IMR-90 (cell line): ENCODE measurements around the gene CXCR6. TPM values are rescaled to one million over a fixed set of nuclear protein-coding genes. Genes with fewer than 3 reads are reported as not detected.

ENCODE experiments used
- ATAC-seq: fragments of 200-7000 bp; cut with Tn5 transposase; 2 replicates; pipeline ENCODE4 v1.9.1; 2020; ENCODE audit warnings: low read depth, mild to moderate bottlenecking, moderate library complexity
- BruUV-seq: library from RNA; stranded (reverse); fragments of 400-500 nt; replicated peaks from 2 replicates; lab custom pipeline; 2021; lab: Mats Ljungman, UMichigan
- CTCF ChIA-PET: fragments of 300-600 bp; formaldehyde crosslinking; extraction: SDS; loops from one replicate; lab custom pipeline; 2021; ENCODE audit warnings: antibody characterized with exemption; lab: Yijun Ruan, JAX
- POLR2A ChIA-PET: fragments of 300-600 bp; sonication (Branson Sonifier 250); formaldehyde crosslinking; loops from one replicate; lab custom pipeline; 2022; ENCODE audit warnings: antibody characterized with exemption; ENCODE audit not compliant: unreplicated experiment; lab: Charles Lee
- DNase-seq: peaks from one replicate; pipeline ENCODE4 v3.0.0; 2013
- H2AFZ ChIP-seq: replicated peaks from 2 replicates; pipeline ENCODE3; 2013; ENCODE audit warnings: low read length, mild to moderate bottlenecking; ENCODE audit not compliant: poor library complexity
- H2AK5ac ChIP-seq: 2 replicates; pipeline ENCODE4 v1.6.1; 2013; ENCODE audit warnings: low read depth, low read length, inconsistent platforms
- H2AK9ac ChIP-seq: replicated peaks from 2 replicates; pipeline ENCODE3; 2013; ENCODE audit warnings: mild to moderate bottlenecking, low read depth, low read length, moderate library complexity; ENCODE audit not compliant: poor library complexity
- H2BK120ac ChIP-seq: 2 replicates; pipeline ENCODE4 v1.6.1; 2013; ENCODE audit warnings: low read depth, low read length, inconsistent platforms
- H2BK15ac ChIP-seq: 3 replicates; pipeline ENCODE4 v1.6.1; 2013; ENCODE audit warnings: low read depth, low read length, inconsistent platforms
- H2BK20ac ChIP-seq: 2 replicates; pipeline ENCODE4 v1.6.1; 2013; ENCODE audit warnings: low read depth, mild to moderate bottlenecking, inconsistent platforms, low read length, moderate library complexity
- H2BK5ac ChIP-seq: 2 replicates; pipeline ENCODE4 v1.6.1; 2013; ENCODE audit warnings: mild to moderate bottlenecking, low read depth, low read length, inconsistent platforms; ENCODE audit not compliant: poor library complexity, severe bottlenecking
- H3K14ac ChIP-seq: replicated peaks from 2 replicates; pipeline ENCODE4 v1.6.1; 2013; ENCODE audit warnings: low read depth, low read length, inconsistent platforms
- H3K18ac ChIP-seq: 2 replicates; pipeline ENCODE4 v1.6.1; 2013; ENCODE audit warnings: low read depth, low read length, control low read depth
- H3K23ac ChIP-seq: 2 replicates; pipeline ENCODE4 v1.6.1; 2013; ENCODE audit warnings: low read depth, low read length, inconsistent platforms
- H3K27ac ChIP-seq: 2 replicates; pipeline ENCODE4 v1.5.1; 2013; ENCODE audit warnings: mild to moderate bottlenecking, control low read depth, low read length; ENCODE audit not compliant: insufficient read depth
- H3K27me3 ChIP-seq: 2 replicates; pipeline ENCODE4 v1.6.1; 2013; ENCODE audit warnings: low read length; ENCODE audit not compliant: control insufficient read depth, insufficient read depth
- H3K36me3 ChIP-seq: 2 replicates; pipeline ENCODE4 v1.6.1; 2013; ENCODE audit warnings: low read length, mixed read lengths; ENCODE audit not compliant: control insufficient read depth, insufficient read depth
- H3K4ac ChIP-seq: 2 replicates; pipeline ENCODE4 v1.6.1; 2013; ENCODE audit warnings: low read depth, low read length, inconsistent platforms
- H3K4me1 ChIP-seq: 2 replicates; pipeline ENCODE4 v1.6.1; 2013; ENCODE audit warnings: low read length, mixed read lengths; ENCODE audit not compliant: control insufficient read depth, insufficient read depth
- H3K4me2 ChIP-seq: 2 replicates; pipeline ENCODE4 v1.6.1; 2013; ENCODE audit warnings: low read depth, mild to moderate bottlenecking, control low read depth, low read length, moderate library complexity
- H3K4me3 ChIP-seq: 2 replicates; pipeline ENCODE4 v1.5.1; 2013; ENCODE audit warnings: low read depth, mild to moderate bottlenecking, control low read depth, low read length, moderate library complexity; ENCODE audit not compliant: insufficient read depth
- H3K56ac ChIP-seq: 2 replicates; pipeline ENCODE4 v1.6.1; 2013; ENCODE audit warnings: low read length, inconsistent platforms; ENCODE audit not compliant: insufficient read depth; ENCODE audit errors: extremely low read depth
- H3K79me1 ChIP-seq, 2 experiments: 2 replicates each; pipeline ENCODE4 v1.6.1; 2013; ENCODE audit warnings: low read length in 2 of 2, inconsistent platforms in 1 of 2, low read depth in 1 of 2
- H3K9ac ChIP-seq: 2 replicates; pipeline ENCODE4 v1.6.1; 2013; ENCODE audit warnings: low read depth, low read length, control low read depth
- H3K9me1 ChIP-seq: 2 replicates; pipeline ENCODE4 v1.6.1; 2013; ENCODE audit warnings: low read length, inconsistent platforms; ENCODE audit not compliant: insufficient read depth
- H3K9me3 ChIP-seq: 2 replicates; pipeline ENCODE4 v1.6.1; 2013; ENCODE audit warnings: low read length; ENCODE audit not compliant: control insufficient read depth, insufficient read depth
- H4K20me1 ChIP-seq: 2 replicates; pipeline ENCODE4 v1.6.1; 2013; ENCODE audit warnings: low read length, inconsistent platforms; ENCODE audit not compliant: insufficient read depth
- H4K5ac ChIP-seq: 2 replicates; pipeline ENCODE4 v1.6.1; 2013; ENCODE audit warnings: mild to moderate bottlenecking, low read depth, low read length, control low read depth
- H4K8ac ChIP-seq, 2 experiments: 2 replicates each; pipeline ENCODE4 v1.6.1; 2013; ENCODE audit warnings: low read depth in 2 of 2, low read length in 2 of 2, control low read depth in 1 of 2, inconsistent platforms in 1 of 2
- H4K91ac ChIP-seq: 2 replicates; pipeline ENCODE4 v1.6.1; 2013; ENCODE audit warnings: low read depth, low read length, inconsistent platforms; ENCODE audit not compliant: insufficient read depth
- BHLHE40 ChIP-seq: fragments of 150-350 bp; IDR thresholded peaks from 2 replicates; pipeline ENCODE4 v1.6.1; 2016; ENCODE audit warnings: mild to moderate bottlenecking, low read depth, low read length
- CEBPB ChIP-seq: IDR thresholded peaks from 2 replicates; pipeline ENCODE4 v1.6.1; 2012; ENCODE audit warnings: low read depth, low read length, improper control_type of control experiment
- CHD1 ChIP-seq: IDR thresholded peaks from 2 replicates; pipeline ENCODE4 v1.6.1; 2012; ENCODE audit warnings: low read depth, low read length, improper control_type of control experiment
- ELK1 ChIP-seq: fragments of 150-350 bp; IDR thresholded peaks from 2 replicates; pipeline ENCODE4 v1.6.1; 2016; ENCODE audit warnings: low read depth, mild to moderate bottlenecking, low read length, moderate library complexity, borderline replicate concordance
- FOS ChIP-seq: fragments of 150-350 bp; IDR thresholded peaks from 2 replicates; pipeline ENCODE4 v1.6.1; 2016; ENCODE audit warnings: low read depth, low read length
- MAZ ChIP-seq: IDR thresholded peaks from 2 replicates; pipeline ENCODE4 v1.6.1; 2012; ENCODE audit warnings: low read depth, mild to moderate bottlenecking, low read length, improper control_type of control experiment, moderate library complexity, borderline replicate concordance
- MXI1 ChIP-seq: IDR thresholded peaks from 2 replicates; pipeline ENCODE4 v1.6.1; 2012; ENCODE audit warnings: low read depth, mild to moderate bottlenecking, low read length, moderate library complexity, borderline replicate concordance
- NFE2L2 ChIP-seq: fragments of 150-350 bp; IDR thresholded peaks from 2 replicates; pipeline ENCODE4 v1.6.1; 2016; ENCODE audit warnings: low read depth, mild to moderate bottlenecking, low read length
- RAD21 ChIP-seq: IDR thresholded peaks from 2 replicates; pipeline ENCODE4 v1.6.1; 2012; ENCODE audit warnings: low read length, improper control_type of control experiment
- RFX5 ChIP-seq: IDR thresholded peaks from 2 replicates; pipeline ENCODE4 v1.8.0; 2012; ENCODE audit warnings: low read depth, mild to moderate bottlenecking, low read length, moderate library complexity
- SMC3 ChIP-seq: fragments of 150-350 bp; IDR thresholded peaks from 2 replicates; pipeline ENCODE4 v1.6.1; 2016; ENCODE audit warnings: low read depth, mild to moderate bottlenecking, antibody characterized with exemption, low read length, moderate library complexity
- WGBS, 2 experiments: methylation state at CpG; one replicate each; pipeline versions ENCODE4 v1.1.5 to v1.1.7; 2013; ENCODE audit warnings: missing lambda C conversion rate in 2 of 2; ENCODE audit not compliant: insufficient read length in 1 of 2; ENCODE audit errors: extremely low coverage in 2 of 2; 5-methylcytosine and 5-hydroxymethylcytosine counted together
- dilution Hi-C: fragments of 300-500 bp; cut with HindIII; formaldehyde crosslinking; loops from one replicate; pipeline ENCODE4 v1.14.3; 2018; ENCODE audit warnings: low sequenced_read_pairs; ENCODE audit not compliant: unreplicated experiment
- in situ Hi-C: fragments of 300-500 bp; cut with MboI; formaldehyde crosslinking; loops from 3 replicates; pipeline ENCODE4 v1.14.3; 2019; ENCODE audit warnings: low sequenced_read_pairs, inconsistent platforms, mixed read lengths
- intact Hi-C: fragments of 100-400 bp; cut with micrococcal nuclease; formaldehyde crosslinking; loops from 2 replicates; pipeline ENCODE4 v1.10.0; 2022
- polyA plus RNA-seq, 3 experiments: library from polyadenylated mRNA; depleted of rRNA; stranded (reverse); fragments of >200 nt; gene quantifications; 2 replicates each; pipeline ENCODE4 v1.2.3, GENCODE V29; 2012; ENCODE audit warnings: low replicate concordance in 1 of 3
- total RNA-seq: library from RNA; depleted of rRNA; stranded (reverse); fragments of >200 nt; gene quantifications from 2 replicates; pipeline ENCODE4 v1.2.3, GENCODE V29; 2012
- TF ChIP-seq, protein P1 (sequence below): fragments of 150-350 bp; IDR thresholded peaks from 2 replicates; pipeline ENCODE4 v1.6.1; 2017; ENCODE audit warnings: mild to moderate bottlenecking, antibody characterized with exemption, low read length, low read depth
- TF ChIP-seq, protein P2 (sequence below): conservative IDR thresholded peaks from 2 replicates; pipeline ENCODE4 v1.5.1; 2012; ENCODE audit warnings: mild to moderate bottlenecking, low read depth, low read length, improper control_type of control experiment

The CXCR6 gene
- total and polyA plus RNA-seq, 2 of the 4 experiments (the other 2 are of a cell fraction): not detected

- Histone ChIP-seq H3K56ac (no peak overlapping the region), H3K14ac (no peak overlapping the region), H3K4me2 (no peak overlapping the region), H3K36me3 (peaks cover 8% of the 10 kb centered on the region), H2BK120ac (no peak overlapping the region), H3K79me1 (no peaks in the 10 kb centered on the region), H4K8ac (no peak overlapping the region), H2BK20ac (no peak overlapping the region), H3K9me3 (peaks cover 4% of the 10 kb centered on the region; the same call in 1 of the 2 replicates), H3K4me1 (peaks cover 4% of the 10 kb centered on the region), H3K27me3 (no peaks in the 10 kb centered on the region), H3K27ac (no peak overlapping the region), H3K23ac (no peak overlapping the region), H2BK5ac (no peak overlapping the region), H2AK9ac (no peak overlapping the region), H3K18ac (no peak overlapping the region), H2AK5ac (no peak overlapping the region), H3K9me1 (peaks cover 12% of the 10 kb centered on the region; the same call in 1 of the 2 replicates), H3K4ac (no peak overlapping the region), H2AFZ (no peak overlapping the region), H2BK15ac (no peak overlapping the region), H3K4me3 (no peak overlapping the region), H4K5ac (no peak overlapping the region), H4K91ac (no peak overlapping the region), H4K20me1 (no peaks in the 10 kb centered on the region), H3K9ac (no peak overlapping the region)
- no TSS peak for BruUV-seq
- DNase-seq: no peak
- intact Hi-C loops: no loop called here
- TF ChIP-seq MAZ (no peak), ELK1 (no peak), NFE2L2 (no peak), SMC3 (no peak), CHD1 (no peak), FOS (no peak), MXI1 (no peak), CEBPB (no peak), RFX5 (no peak), RAD21 (no peak), BHLHE40 (no peak)
- TF ChIP-seq, protein P1, sequence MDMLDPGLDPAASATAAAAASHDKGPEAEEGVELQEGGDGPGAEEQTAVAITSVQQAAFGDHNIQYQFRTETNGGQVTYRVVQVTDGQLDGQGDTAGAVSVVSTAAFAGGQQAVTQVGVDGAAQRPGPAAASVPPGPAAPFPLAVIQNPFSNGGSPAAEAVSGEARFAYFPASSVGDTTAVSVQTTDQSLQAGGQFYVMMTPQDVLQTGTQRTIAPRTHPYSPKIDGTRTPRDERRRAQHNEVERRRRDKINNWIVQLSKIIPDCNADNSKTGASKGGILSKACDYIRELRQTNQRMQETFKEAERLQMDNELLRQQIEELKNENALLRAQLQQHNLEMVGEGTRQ: no peak
- TF ChIP-seq, protein P2, sequence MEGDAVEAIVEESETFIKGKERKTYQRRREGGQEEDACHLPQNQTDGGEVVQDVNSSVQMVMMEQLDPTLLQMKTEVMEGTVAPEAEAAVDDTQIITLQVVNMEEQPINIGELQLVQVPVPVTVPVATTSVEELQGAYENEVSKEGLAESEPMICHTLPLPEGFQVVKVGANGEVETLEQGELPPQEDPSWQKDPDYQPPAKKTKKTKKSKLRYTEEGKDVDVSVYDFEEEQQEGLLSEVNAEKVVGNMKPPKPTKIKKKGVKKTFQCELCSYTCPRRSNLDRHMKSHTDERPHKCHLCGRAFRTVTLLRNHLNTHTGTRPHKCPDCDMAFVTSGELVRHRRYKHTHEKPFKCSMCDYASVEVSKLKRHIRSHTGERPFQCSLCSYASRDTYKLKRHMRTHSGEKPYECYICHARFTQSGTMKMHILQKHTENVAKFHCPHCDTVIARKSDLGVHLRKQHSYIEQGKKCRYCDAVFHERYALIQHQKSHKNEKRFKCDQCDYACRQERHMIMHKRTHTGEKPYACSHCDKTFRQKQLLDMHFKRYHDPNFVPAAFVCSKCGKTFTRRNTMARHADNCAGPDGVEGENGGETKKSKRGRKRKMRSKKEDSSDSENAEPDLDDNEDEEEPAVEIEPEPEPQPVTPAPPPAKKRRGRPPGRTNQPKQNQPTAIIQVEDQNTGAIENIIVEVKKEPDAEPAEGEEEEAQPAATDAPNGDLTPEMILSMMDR: no peak
- ChIA-PET CTCF (interaction anchor here (4.0 kb wide), 1 partner anchor 138 kb away, joined by 84 read pairs; no protein-coding TSS in a partner anchor), POLR2A (no interaction called here)
- 93% methylated on average over 3 of the region's 6 CpGs; no CpG with 5 or more reads in 1 of the 2 experiments for WGBS, 2 experiments
- in situ Hi-C loops: loop anchor here (5.0 to 10.0 kb wide), 2 partner anchors 136 to 434 kb away; partner anchors contain the start of gene CCR5
- dilution Hi-C loops: no loop called here
- ATAC-seq: no peak
These were observed 2.4 kb upstream of the CXCR6 start for GRCh38 chr3:45940781-45941365.
